SK-N-SH (cell line): ENCODE results near the gene GSC2. TPM values are rescaled to one million over a fixed set of nuclear protein-coding genes. Genes with fewer than 3 reads are reported as not detected.

Experiments
- CTCF ChIA-PET: fragments of 300-600, 350-600 bp; formaldehyde crosslinking; extraction: SDS; loops from one replicate; lab custom pipeline; 2021; lab: Yijun Ruan, JAX
- POLR2A ChIA-PET: fragments of 350-600 bp; sonication (Branson Sonifier 250); formaldehyde crosslinking; extraction: SDS; loops from one replicate; lab custom pipeline; 2020; ENCODE audit warnings: antibody characterized with exemption, inconsistent platforms; lab: Yijun Ruan, JAX
- DNase-seq: peaks from one replicate; pipeline ENCODE4 v3.0.0; 2012
- H2AFZ ChIP-seq: fragments of 200-600 bp; sonication (generic); 2 replicates; pipeline ENCODE4 v1.8.1; 2016; ENCODE audit warnings: antibody characterized with exemption, mild to moderate bottlenecking, low read depth
- H3F3A ChIP-seq: fragments of 200-600 bp; sonication (generic); replicated peaks from 2 replicates; pipeline ENCODE3; 2016; ENCODE audit warnings: antibody characterized with exemption, mild to moderate bottlenecking; ENCODE audit not compliant: insufficient read depth
- H3K27ac ChIP-seq, 2 experiments: fragments of 200-500 bp in 1 of 2; fragments of 200-600 bp in 1 of 2; sonication (Bioruptor generic) in 1 of 2; sonication (generic), shearing (Covaris generic) in 1 of 2; 2 replicates each; pipeline versions ENCODE4 v1.5.1 to v1.6.1; 2014 to 2016; ENCODE audit warnings: low read depth in 2 of 2, inconsistent platforms in 1 of 2, low read length in 1 of 2, mild to moderate bottlenecking in 1 of 2, mixed read lengths in 1 of 2
- H3K27me3 ChIP-seq: fragments of 200-600 bp; sonication (generic), shearing (Covaris generic); 2 replicates; pipeline ENCODE4 v1.6.1; 2016; ENCODE audit warnings: mixed run types; ENCODE audit not compliant: insufficient read depth
- H3K36me3 ChIP-seq, 2 experiments: fragments of 200-500 bp in 1 of 2; fragments of 200-600 bp in 1 of 2; sonication (Bioruptor generic) in 1 of 2; sonication (generic) in 1 of 2; replicated peaks in 1 of 2; 2 replicates each; pipeline versions ENCODE3 to v1.5.1; 2014 to 2016; ENCODE audit warnings: low read length in 1 of 2, mild to moderate bottlenecking in 1 of 2; ENCODE audit not compliant: insufficient read depth in 2 of 2, control insufficient read depth in 1 of 2
- H3K4me1 ChIP-seq, 2 experiments: fragments of 200-500 bp in 1 of 2; fragments of 200-600 bp in 1 of 2; sonication (Bioruptor generic) in 1 of 2; sonication (generic), shearing (Covaris generic) in 1 of 2; 2 replicates each; pipeline versions ENCODE4 v1.5.1 to v1.6.1; 2014 to 2016; ENCODE audit warnings: low read depth in 1 of 2, low read length in 1 of 2, mixed run types in 1 of 2; ENCODE audit not compliant: insufficient read depth in 2 of 2, control insufficient read depth in 1 of 2
- H3K4me2 ChIP-seq: fragments of 200-600 bp; sonication (generic), shearing (Covaris generic); 2 replicates; pipeline ENCODE4 v1.6.1; 2017; ENCODE audit warnings: mixed run types
- H3K4me3 ChIP-seq, 2 experiments: fragments of 200-500 bp in 1 of 2; fragments of 200-600 bp in 1 of 2; sonication (Bioruptor generic) in 1 of 2; sonication (generic), shearing (Covaris generic) in 1 of 2; 2 replicates each; pipeline versions ENCODE4 v1.5.1 to v1.8.1; 2014 to 2016; ENCODE audit warnings: low read depth in 2 of 2, inconsistent platforms in 1 of 2, low read length in 1 of 2, mild to moderate bottlenecking in 1 of 2, mixed read lengths in 1 of 2, moderate library complexity in 1 of 2
- H3K79me2 ChIP-seq: fragments of 200-600 bp; sonication (generic); 2 replicates; pipeline ENCODE4 v1.8.1; 2017; ENCODE audit warnings: mild to moderate bottlenecking; ENCODE audit not compliant: insufficient read depth
- H3K9ac ChIP-seq: fragments of 200-600 bp; sonication (generic); 2 replicates; pipeline ENCODE4 v1.6.1; 2017; ENCODE audit warnings: mixed run types
- H3K9me2 ChIP-seq: fragments of 200-600 bp; sonication (generic); 2 replicates; pipeline ENCODE4 v1.6.1; 2017; ENCODE audit warnings: mixed run types
- H3K9me3 ChIP-seq: fragments of 200-600 bp; sonication (generic); 2 replicates; pipeline ENCODE4 v1.6.1; 2017; ENCODE audit warnings: mixed run types, mild to moderate bottlenecking, moderate library complexity
- H4K20me1 ChIP-seq: fragments of 200-600 bp; sonication (generic); 2 replicates; pipeline ENCODE4 v1.6.1; 2017; ENCODE audit warnings: mild to moderate bottlenecking, mixed run types; ENCODE audit not compliant: insufficient read depth
- CHD2 ChIP-seq: fragments of 150-350 bp; IDR thresholded peaks from 2 replicates; pipeline ENCODE4 v1.6.1; 2018; ENCODE audit warnings: low read length; ENCODE audit not compliant: partially characterized antibody
- ELF1 ChIP-seq: IDR thresholded peaks from 2 replicates; pipeline ENCODE4 v1.4.0; 2012
- FOSL2 ChIP-seq: IDR thresholded peaks from 2 replicates; pipeline ENCODE4 v1.4.0; 2012; ENCODE audit warnings: low read depth, mild to moderate bottlenecking, moderate library complexity, borderline replicate concordance
- FOXM1 ChIP-seq: IDR thresholded peaks from 2 replicates; pipeline ENCODE4 v1.4.0; 2012; ENCODE audit warnings: low read depth, mild to moderate bottlenecking
- GATA2 ChIP-seq: sonication (generic); formaldehyde crosslinking; IDR thresholded peaks from 2 replicates; pipeline ENCODE4 v1.5.0; 2020; ENCODE audit warnings: mild to moderate bottlenecking, missing genetic modification reagents
- JUND ChIP-seq: IDR thresholded peaks from 2 replicates; pipeline ENCODE4 v1.4.0; 2012
- MAX ChIP-seq: IDR thresholded peaks from 2 replicates; pipeline ENCODE4 v1.4.0; 2012; ENCODE audit warnings: low read depth
- MXI1 ChIP-seq: IDR thresholded peaks from 2 replicates; pipeline ENCODE4 v1.6.1; 2012; ENCODE audit warnings: mild to moderate bottlenecking, low read depth, low read length, improper control_type of control experiment
- NRF1 ChIP-seq: IDR thresholded peaks from 2 replicates; pipeline ENCODE4 v1.6.1; 2012; ENCODE audit warnings: low read depth, mild to moderate bottlenecking, low read length
- POLR2AphosphoS5 ChIP-seq: IDR thresholded peaks from 2 replicates; pipeline ENCODE4 v1.6.1; 2012; ENCODE audit warnings: low read depth, low read length
- RFX5 ChIP-seq: IDR thresholded peaks from 2 replicates; pipeline ENCODE4 v1.6.1; 2012; ENCODE audit warnings: mild to moderate bottlenecking, improper control_type of control experiment, low read length
- RXRA ChIP-seq: IDR thresholded peaks from 2 replicates; pipeline ENCODE4 v1.4.0; 2012; ENCODE audit warnings: low read depth, mild to moderate bottlenecking, borderline replicate concordance
- SMC3 ChIP-seq: IDR thresholded peaks from 2 replicates; pipeline ENCODE4 v1.6.1; 2012; ENCODE audit warnings: low read depth, low read length, improper control_type of control experiment
- TAF1 ChIP-seq: IDR thresholded peaks from 2 replicates; pipeline ENCODE4 v1.6.1; 2012; ENCODE audit warnings: low read depth, mild to moderate bottlenecking, low read length, moderate library complexity, borderline replicate concordance
- TCF12 ChIP-seq: IDR thresholded peaks from 2 replicates; pipeline ENCODE4 v1.4.0; 2012
- TEAD4 ChIP-seq: IDR thresholded peaks from 2 replicates; pipeline ENCODE4 v1.4.0; 2012; ENCODE audit warnings: mild to moderate bottlenecking, borderline replicate concordance; ENCODE audit not compliant: insufficient read depth
- USF1 ChIP-seq: IDR thresholded peaks from 2 replicates; pipeline ENCODE4 v1.4.0; 2012; ENCODE audit warnings: low read depth, borderline replicate concordance
- whole genome bisulfite sequencing: methylation state at CpG from one replicate; pipeline ENCODE4 v1.1.6; 2017; ENCODE audit warnings: low lambda C conversion rate; 5-methylcytosine and 5-hydroxymethylcytosine counted together
- polyA plus RNA-seq, 3 experiments: library from polyadenylated mRNA; depleted of rRNA; stranded (reverse); fragments of >200 nt; gene quantifications; 2 replicates each; pipeline ENCODE4 v1.2.3, GENCODE V29; 2012
- TF ChIP-seq, protein P1 (sequence below): IDR thresholded peaks from 2 replicates; pipeline ENCODE4 v1.6.1; 2012; ENCODE audit warnings: mild to moderate bottlenecking, low read depth, low read length, moderate library complexity

GSC2 gene
- polyA plus RNA-seq, 1 of the 3 experiments (the other 2 are of a cell fraction): not detected

DNA sequence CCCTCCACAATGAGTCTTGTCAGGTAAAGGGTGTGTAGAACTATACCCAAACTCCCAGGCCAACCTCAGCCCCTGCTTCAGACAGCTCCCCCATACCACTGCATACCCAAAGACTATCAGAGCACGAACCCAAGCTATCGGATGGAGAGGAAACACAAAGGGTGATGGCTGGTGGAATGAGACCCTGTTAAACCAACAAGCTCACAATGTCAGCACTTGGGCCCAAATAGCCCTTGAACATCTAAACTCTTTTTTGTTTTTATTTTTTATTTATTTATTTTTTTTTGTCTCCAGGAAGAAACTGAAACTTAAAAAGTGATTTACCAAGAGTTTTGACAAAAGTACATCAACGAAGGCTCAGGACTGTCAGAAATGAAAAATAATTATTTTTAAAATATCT lies 38.5 kb downstream of the GSC2 start:
- ChIA-PET POLR2A (no interaction called here), CTCF (interaction anchor here (0.6 to 2.1 kb wide), 3 partner anchors 10 to 33 kb away, joined by 3 to 13 read pairs (median 4); partner anchors contain the start of gene ESS2)
- Histone ChIP-seq H3K9me2 (no peaks in the 10 kb centered on the region), H3F3A (no peaks in the 10 kb centered on the region), H3K4me1 (peaks cover 10 to 11% of the 10 kb centered on the region in 2 experiments; a peak in 2 of 4 replicates), H4K20me1 (peaks cover 93% of the 10 kb centered on the region), H3K4me3 (no peak overlapping the region), H3K9ac (no peak overlapping the region), H3K36me3 (no peaks in the 10 kb centered on the region), H3K4me2 (no peak overlapping the region), H3K27me3 (no peaks in the 10 kb centered on the region), H2AFZ (no peak overlapping the region), H3K27ac (no peak overlapping the region), H3K9me3 (no peaks in the 10 kb centered on the region), H3K79me2 (peaks cover 98% of the 10 kb centered on the region)
- 94% methylated on average over 3 of the region's 3 CpGs for WGBS
- no peak for DNase-seq
- TF ChIP-seq JUND: no peak
- no peak for TF ChIP-seq FOSL2
- TF ChIP-seq ELF1: no peak
- TF ChIP-seq NRF1: no peak
- no peak for TF ChIP-seq FOXM1
- TF ChIP-seq GATA2: no peak
- TF ChIP-seq USF1: no peak
- TF ChIP-seq POLR2AphosphoS5: no peak
- no peak for TF ChIP-seq MAX

- Histone ChIP-seq H3K4me3 (no peak overlapping the region), H4K20me1 (peaks cover 93% of the 10 kb centered on the region), H3K36me3 (no peaks in the 10 kb centered on the region), H3K4me2 (no peak overlapping the region), H3K27ac (no peak overlapping the region), H3K27me3 (no peaks in the 10 kb centered on the region), H3K4me1 (peaks cover 10 to 12% of the 10 kb centered on the region in 2 experiments; a peak in 2 of 4 replicates), H2AFZ (no peak overlapping the region), H3K9me2 (no peaks in the 10 kb centered on the region), H3K9ac (no peak overlapping the region), H3F3A (no peaks in the 10 kb centered on the region), H3K79me2 (peaks cover 98% of the 10 kb centered on the region), H3K9me3 (no peaks in the 10 kb centered on the region)
- CTCF ChIA-PET: interaction anchor here (0.6 to 2.1 kb wide), 4 partner anchors 10 to 90 kb away, joined by 3 to 13 read pairs (median 4); partner anchors contain the start of gene ESS2
- WGBS: 90% methylated on average over 3 of the region's 3 CpGs
- no peak for DNase-seq
- TF ChIP-seq MAX: no peak
- POLR2A ChIA-PET: no interaction called here
Measured at GRCh38 chr22:19111140-19111539, 39.0 kb downstream of the GSC2 start.

- POLR2A ChIA-PET: no interaction called here
- TF ChIP-seq RFX5: no peak
- no peak for TF ChIP-seq CHD2
- TF ChIP-seq, protein P1, sequence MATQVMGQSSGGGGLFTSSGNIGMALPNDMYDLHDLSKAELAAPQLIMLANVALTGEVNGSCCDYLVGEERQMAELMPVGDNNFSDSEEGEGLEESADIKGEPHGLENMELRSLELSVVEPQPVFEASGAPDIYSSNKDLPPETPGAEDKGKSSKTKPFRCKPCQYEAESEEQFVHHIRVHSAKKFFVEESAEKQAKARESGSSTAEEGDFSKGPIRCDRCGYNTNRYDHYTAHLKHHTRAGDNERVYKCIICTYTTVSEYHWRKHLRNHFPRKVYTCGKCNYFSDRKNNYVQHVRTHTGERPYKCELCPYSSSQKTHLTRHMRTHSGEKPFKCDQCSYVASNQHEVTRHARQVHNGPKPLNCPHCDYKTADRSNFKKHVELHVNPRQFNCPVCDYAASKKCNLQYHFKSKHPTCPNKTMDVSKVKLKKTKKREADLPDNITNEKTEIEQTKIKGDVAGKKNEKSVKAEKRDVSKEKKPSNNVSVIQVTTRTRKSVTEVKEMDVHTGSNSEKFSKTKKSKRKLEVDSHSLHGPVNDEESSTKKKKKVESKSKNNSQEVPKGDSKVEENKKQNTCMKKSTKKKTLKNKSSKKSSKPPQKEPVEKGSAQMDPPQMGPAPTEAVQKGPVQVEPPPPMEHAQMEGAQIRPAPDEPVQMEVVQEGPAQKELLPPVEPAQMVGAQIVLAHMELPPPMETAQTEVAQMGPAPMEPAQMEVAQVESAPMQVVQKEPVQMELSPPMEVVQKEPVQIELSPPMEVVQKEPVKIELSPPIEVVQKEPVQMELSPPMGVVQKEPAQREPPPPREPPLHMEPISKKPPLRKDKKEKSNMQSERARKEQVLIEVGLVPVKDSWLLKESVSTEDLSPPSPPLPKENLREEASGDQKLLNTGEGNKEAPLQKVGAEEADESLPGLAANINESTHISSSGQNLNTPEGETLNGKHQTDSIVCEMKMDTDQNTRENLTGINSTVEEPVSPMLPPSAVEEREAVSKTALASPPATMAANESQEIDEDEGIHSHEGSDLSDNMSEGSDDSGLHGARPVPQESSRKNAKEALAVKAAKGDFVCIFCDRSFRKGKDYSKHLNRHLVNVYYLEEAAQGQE: no peak
- TF ChIP-seq TCF12: no peak
- no peak for TF ChIP-seq TEAD4
- TF ChIP-seq TAF1: no peak
- TF ChIP-seq USF1: no peak
- no peak for TF ChIP-seq RXRA
- no peak for TF ChIP-seq MXI1
- TF ChIP-seq SMC3: no peak
- TF ChIP-seq JUND: no peak
Measured at GRCh38 chr22:19110646-19111045, 39.4 kb downstream of the GSC2 start.

More at GRCh38 chr22:19110646-19111045, 39.4 kb downstream of the GSC2 start:
- Histone ChIP-seq H3K36me3 (no peaks in the 10 kb centered on the region), H4K20me1 (peaks cover 93% of the 10 kb centered on the region), H3K4me3 (no peak overlapping the region), H3K4me1 (peaks cover 10 to 12% of the 10 kb centered on the region in 2 experiments; a peak in 2 of 4 replicates), H3K79me2 (peaks cover 97% of the 10 kb centered on the region), H3K4me2 (no peak overlapping the region), H3K27me3 (no peaks in the 10 kb centered on the region), H3K27ac (no peak overlapping the region), H2AFZ (no peak overlapping the region), H3K9me2 (no peaks in the 10 kb centered on the region), H3K9ac (no peak overlapping the region), H3K9me3 (no peaks in the 10 kb centered on the region), H3F3A (no peaks in the 10 kb centered on the region)
- DNase-seq: no peak
- CTCF ChIA-PET: interaction anchor here (0.6 to 2.1 kb wide), 5 partner anchors 9 to 90 kb away, joined by 3 to 13 read pairs (median 3); partner anchors contain the start of gene ESS2
